ENCODE data around the gene ISM2. TPM values are rescaled to one million over a fixed set of nuclear protein-coding genes. Genes with fewer than 3 reads are reported as not detected.
A peak's percentile ranks its signal among the peaks of the same experiment; 100 is the strongest.

ISM2 gene
- total and polyA plus RNA-seq, 2 experiments from 2014 or later: 0.11 to 2.6 TPM

DNA sequence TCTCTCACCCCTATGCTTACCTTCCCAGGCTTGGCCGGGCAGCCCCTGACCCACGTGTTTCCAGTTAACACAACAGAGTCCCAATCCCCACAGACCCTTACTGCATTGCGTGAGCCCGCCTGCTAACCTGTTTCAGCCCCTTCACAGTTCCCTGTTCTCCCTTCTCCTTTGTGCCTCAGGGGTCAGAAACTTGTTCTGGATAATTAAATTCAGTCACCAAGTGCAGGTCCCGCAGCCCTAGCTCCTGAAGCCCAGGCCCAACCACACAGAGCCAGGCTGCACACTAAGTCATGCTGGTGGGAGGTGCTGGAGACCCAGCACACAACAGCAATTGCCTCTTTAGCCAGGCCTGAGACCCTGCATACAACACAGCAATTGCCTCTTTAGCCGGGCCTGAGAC, 9.6 kb downstream of the ISM2 start:
- 53 to 54% methylated on average over 6 of the region's 6 CpGs for WGBS, 2 experiments (ENCODE audit: low coverage in 1 of 2, low lambda C conversion rate in 2 of 2, missing lambda C conversion rate in 2 of 2)

DNA sequence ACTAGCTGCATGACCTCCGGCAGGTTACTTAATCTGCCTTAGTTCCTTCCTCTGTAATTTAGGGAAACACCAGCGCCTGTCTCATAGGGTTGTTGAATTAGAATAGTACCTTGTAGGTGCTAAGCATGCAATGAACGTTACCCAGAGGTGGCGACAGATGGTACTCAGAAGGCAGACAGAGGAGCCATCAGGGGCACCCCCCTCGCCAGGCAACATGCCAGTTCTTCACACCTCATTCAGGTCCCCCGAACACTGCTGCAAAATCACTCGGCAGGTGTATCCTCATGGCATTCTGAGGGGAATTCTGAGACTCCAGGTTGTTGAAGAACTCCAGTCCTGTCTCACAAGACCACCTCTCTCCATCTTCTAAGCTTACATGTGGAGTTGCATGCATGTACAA, 10.1 kb downstream of the ISM2 start:
- Histone ChIP-seq H3K9me2 (ENCODE audit: insufficient read depth) (no peaks in the 10 kb centered on the region), H3K9me3 (ENCODE audit: low read depth) (no peaks in the 10 kb centered on the region), H2AFZ (no peak overlapping the region), H4K20me1 (ENCODE audit: insufficient read depth) (no peaks in the 10 kb centered on the region), H3K36me3 (ENCODE audit: low read depth) (no peaks in the 10 kb centered on the region), H3K4me1 (ENCODE audit: insufficient read depth) (0 out of 2 replicates have a peak, but pooled peaks cover 7% of the 10 kb centered on the region), H3F3A (ENCODE audit: insufficient read depth) (peaks cover 11% of the 10 kb centered on the region), H3K27ac (no peak overlapping the region), H3K4me3 (no peak overlapping the region), H3K9ac (no peak overlapping the region), H3K27me3 (replicated peaks; ENCODE audit: insufficient read depth) (no peaks in the 10 kb centered on the region), H3K79me2 (ENCODE audit: insufficient read depth) (no peaks in the 10 kb centered on the region), H3K4me2 (ENCODE audit: unreplicated experiment) (no peak overlapping the region)
- DNase-seq: no peak
- no peak for TF ChIP-seq EZH2phosphoT487 (IDR thresholded peaks at IDR 0.05; ENCODE audit: insufficient read depth, low read depth)
- no peak for TF ChIP-seq EZH2 (IDR thresholded peaks at IDR 0.05; ENCODE audit: insufficient read depth, poor library complexity, severe bottlenecking)
- WGBS, 2 experiments (ENCODE audit: low coverage in 1 of 2, low lambda C conversion rate in 2 of 2, missing lambda C conversion rate in 2 of 2): 60 to 64% methylated on average over 7 of the region's 7 CpGs
- in situ Hi-C loops (cut with MboI): no loop called here

More for the DNA sequence above, 9.6 kb downstream of the ISM2 start:
- no peaks in the 10 kb centered on the region for H3K9me3 ChIP-seq (ENCODE audit: low read depth)
- DNase-seq: no peak
- H3K4me1 ChIP-seq (ENCODE audit: insufficient read depth): 0 out of 2 replicates have a peak, but pooled peaks cover 7% of the 10 kb centered on the region
- H3K4me3 ChIP-seq: no peak overlapping the region
- H3K27me3 ChIP-seq (replicated peaks; ENCODE audit: insufficient read depth): no peaks in the 10 kb centered on the region
- H3K9ac ChIP-seq: no peak overlapping the region
- H3F3A ChIP-seq (ENCODE audit: insufficient read depth): peaks cover 11% of the 10 kb centered on the region
- in situ Hi-C loops (cut with MboI): no loop called here
- no peaks in the 10 kb centered on the region for H3K79me2 ChIP-seq (ENCODE audit: insufficient read depth)
- TF ChIP-seq EZH2phosphoT487 (IDR thresholded peaks at IDR 0.05; ENCODE audit: insufficient read depth, low read depth) (no peak), EZH2 (IDR thresholded peaks at IDR 0.05; ENCODE audit: insufficient read depth, poor library complexity, severe bottlenecking) (no peak)
- no peak overlapping the region for H3K4me2 ChIP-seq (ENCODE audit: unreplicated experiment)
- no peaks in the 10 kb centered on the region for H4K20me1 ChIP-seq (ENCODE audit: insufficient read depth)
- H3K27ac ChIP-seq: no peak overlapping the region
- no peak overlapping the region for H2AFZ ChIP-seq
- H3K9me2 ChIP-seq (ENCODE audit: insufficient read depth): no peaks in the 10 kb centered on the region
- no peaks in the 10 kb centered on the region for H3K36me3 ChIP-seq (ENCODE audit: low read depth)

DNA sequence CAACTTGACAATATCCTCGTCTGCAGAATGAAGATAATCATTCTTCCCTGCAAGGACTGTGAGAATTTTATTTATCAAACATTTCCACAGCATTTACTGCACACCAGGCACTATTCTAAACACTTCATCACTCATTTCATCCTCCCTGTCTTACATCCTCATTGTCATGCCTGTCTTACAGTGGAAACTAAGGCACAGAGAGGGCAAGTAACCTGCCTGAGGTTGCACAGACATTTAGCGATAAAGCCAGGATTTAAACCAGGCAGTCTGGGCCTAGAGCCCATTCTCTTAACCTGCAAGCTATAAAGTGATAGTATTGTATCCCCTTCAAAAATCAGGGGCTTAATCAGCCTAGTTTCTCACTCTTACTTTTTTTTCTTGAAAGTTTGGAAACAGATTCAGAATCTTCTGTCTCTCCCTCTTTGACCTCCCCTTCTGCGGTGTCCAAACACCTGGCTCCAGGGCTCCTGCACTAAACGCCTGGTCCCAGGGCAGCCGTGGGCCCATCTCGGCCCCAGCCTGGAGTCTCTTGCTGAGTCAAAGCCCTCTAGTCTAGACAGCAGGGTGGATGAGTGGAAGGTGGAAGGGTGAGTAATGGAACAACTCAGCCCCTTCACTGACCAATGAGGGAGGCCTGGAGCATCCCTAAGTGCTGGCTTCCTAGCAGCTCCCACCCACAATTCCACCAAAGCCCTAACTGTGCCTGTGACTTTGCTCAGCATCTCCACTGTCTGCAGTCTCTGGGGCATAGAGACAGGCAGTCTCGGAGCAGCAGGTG, 12.5 kb downstream of the ISM2 start:
- no peaks in the 10 kb centered on the region for H3K79me2 ChIP-seq (ENCODE audit: insufficient read depth)
- in situ Hi-C loops (cut with MboI): no loop called here
- peak overlapping the region; percentile 51 for H3K27ac ChIP-seq
- H3K4me3 ChIP-seq: no peak overlapping the region
- peak; percentile 94 for DNase-seq
- WGBS, 2 experiments (ENCODE audit: low coverage in 1 of 2, low lambda C conversion rate in 2 of 2, missing lambda C conversion rate in 2 of 2): 60 to 68% methylated on average over 7 of the region's 7 CpGs
- no peaks in the 10 kb centered on the region for H3K9me3 ChIP-seq (ENCODE audit: low read depth)
- no peaks in the 10 kb centered on the region for H3K36me3 ChIP-seq (ENCODE audit: low read depth)
- H3K4me2 ChIP-seq (ENCODE audit: unreplicated experiment): no peak overlapping the region
- H3F3A ChIP-seq (ENCODE audit: insufficient read depth): peaks cover 11% of the 10 kb centered on the region
- 0 out of 2 replicates have a peak, but pooled peaks cover 7% of the 10 kb centered on the region for H3K4me1 ChIP-seq (ENCODE audit: insufficient read depth)
- H3K9ac ChIP-seq: no peak overlapping the region
- H4K20me1 ChIP-seq (ENCODE audit: insufficient read depth): no peaks in the 10 kb centered on the region
- TF ChIP-seq EZH2 (IDR thresholded peaks at IDR 0.05; ENCODE audit: insufficient read depth, poor library complexity, severe bottlenecking): no peak
- TF ChIP-seq EZH2phosphoT487 (IDR thresholded peaks at IDR 0.05; ENCODE audit: insufficient read depth, low read depth): no peak
- H3K27me3 ChIP-seq (replicated peaks; ENCODE audit: insufficient read depth): no peaks in the 10 kb centered on the region
- no peaks in the 10 kb centered on the region for H3K9me2 ChIP-seq (ENCODE audit: insufficient read depth)
- H2AFZ ChIP-seq: no peak overlapping the region

GRCh38 chr14:77485256-77485655, 13.4 kb downstream of the ISM2 start:
- H4K20me1 ChIP-seq (ENCODE audit: insufficient read depth): no peaks in the 10 kb centered on the region
- H3K36me3 ChIP-seq (ENCODE audit: low read depth): no peaks in the 10 kb centered on the region
- H3K4me3 ChIP-seq: no peak overlapping the region
- H3K4me2 ChIP-seq (ENCODE audit: unreplicated experiment): no peak overlapping the region
- 0 out of 2 replicates have a peak, but pooled peaks cover 7% of the 10 kb centered on the region for H3K4me1 ChIP-seq (ENCODE audit: insufficient read depth)
- H3K27me3 ChIP-seq (replicated peaks; ENCODE audit: insufficient read depth): no peaks in the 10 kb centered on the region
- peaks cover 11% of the 10 kb centered on the region for H3F3A ChIP-seq (ENCODE audit: insufficient read depth)
- H3K27ac ChIP-seq: no peak overlapping the region
- peak; percentile 62 for DNase-seq
- no peak overlapping the region for H2AFZ ChIP-seq
- WGBS, 2 experiments (ENCODE audit: low coverage in 1 of 2, low lambda C conversion rate in 2 of 2, missing lambda C conversion rate in 2 of 2): 58 to 66% methylated on average over 3 of the region's 3 CpGs
- no peaks in the 10 kb centered on the region for H3K79me2 ChIP-seq (ENCODE audit: insufficient read depth)
- H3K9ac ChIP-seq: no peak overlapping the region
- TF ChIP-seq EZH2phosphoT487 (IDR thresholded peaks at IDR 0.05; ENCODE audit: insufficient read depth, low read depth) (no peak), EZH2 (IDR thresholded peaks at IDR 0.05; ENCODE audit: insufficient read depth, poor library complexity, severe bottlenecking) (no peak)
- H3K9me3 ChIP-seq (ENCODE audit: low read depth): no peaks in the 10 kb centered on the region
- in situ Hi-C loops (cut with MboI): no loop called here
- no peaks in the 10 kb centered on the region for H3K9me2 ChIP-seq (ENCODE audit: insufficient read depth)
